Spleen (tissue), 7 donors: ENCODE data around the gene SMIM10L2A.

Experiments used
- CTCF ChIP-seq, 11 experiments: fragments of 200-600 bp in 7 of 11; fragments of 450-650 bp in 4 of 11; sonication (generic) in 4 of 11; IDR thresholded peaks in 8 of 11; conservative IDR thresholded peaks in 3 of 11; 1 replicate in 7 of 11; 2 replicates in 4 of 11; pipeline versions ENCODE4 v1.4.0 to v1.8.0; 2016 to 2021; ENCODE audit warnings: antibody characterized with exemption in 11 of 11, inconsistent platforms in 4 of 11, mild to moderate bottlenecking in 1 of 11
- POLR2A ChIP-seq, 3 donors: fragments of 450-650 bp; IDR thresholded peaks; one replicate each; pipeline ENCODE4 v1.5.1; 2017; ENCODE audit warnings: antibody characterized with exemption in 3 of 3, mild to moderate bottlenecking in 1 of 3
- POLR2AphosphoS5 ChIP-seq, 3 donors: sonication (generic); formaldehyde crosslinking; IDR thresholded peaks; one replicate each; pipeline ENCODE4 v1.5.1; 2017; ENCODE audit warnings: antibody characterized with exemption in 3 of 3
- donor health status: DM: no; HTN: no; CAD: no; lungs with moderate emphysema.
- donor health status: DM: no; HTN: no; CAD: no.
- donor health status: DM: no; HTN: no; CAD: no.

- TF ChIP-seq POLR2AphosphoS5 (IDR thresholded peaks at IDR 0.05) (no peak), CTCF (IDR thresholded peaks at IDR 0.05 in 8 of 11, conservative IDR thresholded peaks at IDR 0.05 in 3 of 11) (no peak), POLR2A (IDR thresholded peaks at IDR 0.05) (no peak)
Observed at GRCh38 chrX:135424469-135424868, 2.7 kb downstream of the SMIM10L2A start.
